CD14-positive monocyte (primary cell): ENCODE results near the gene KCNT1. TPM values are rescaled to one million over a fixed set of nuclear protein-coding genes. Genes with fewer than 3 reads are reported as not detected.

Experiments
- DNase-seq, 3 donors: peaks; one replicate each; pipeline ENCODE4 v3.0.0-alpha.2; 2011 to 2022
- H2AFZ ChIP-seq: 2 replicates; pipeline ENCODE4 v1.6.0; 2012; ENCODE audit warnings: mild to moderate bottlenecking, low read depth, low read length, inconsistent platforms; ENCODE audit not compliant: insufficient read depth, poor library complexity, severe bottlenecking
- H3K27ac ChIP-seq, 2 donors: 1 replicate in 1 of 2; 2 replicates in 1 of 2; pipeline ENCODE4 v1.5.1; 2012 to 2013; ENCODE audit warnings: low read length in 2 of 2, control low read depth in 1 of 2, inconsistent platforms in 1 of 2, low read depth in 1 of 2, mild to moderate bottlenecking in 1 of 2
- H3K27me3 ChIP-seq, 2 donors: one replicate each; pipeline versions ENCODE4 v1.6.0 to v1.6.1; 2011 to 2013; ENCODE audit warnings: low read length in 2 of 2; ENCODE audit not compliant: control insufficient read depth in 2 of 2, insufficient read depth in 2 of 2
- H3K36me3 ChIP-seq, 2 donors: replicated peaks in 1 of 2; 1 replicate in 1 of 2; 2 replicates in 1 of 2; pipeline versions ENCODE4 v1.5.1 to v1.6.1; 2012 to 2013; ENCODE audit warnings: low read length in 2 of 2, control low read depth in 1 of 2, inconsistent platforms in 1 of 2, mild to moderate bottlenecking in 1 of 2; ENCODE audit not compliant: insufficient read depth in 2 of 2, control insufficient read depth in 1 of 2
- H3K4me1 ChIP-seq, 2 donors: 1 replicate in 1 of 2; 2 replicates in 1 of 2; pipeline versions ENCODE4 v1.5.1 to v1.6.1; 2012 to 2013; ENCODE audit warnings: low read length in 2 of 2, control low read depth in 1 of 2, inconsistent platforms in 1 of 2, mild to moderate bottlenecking in 1 of 2, moderate library complexity in 1 of 2; ENCODE audit not compliant: insufficient read depth in 2 of 2, control insufficient read depth in 1 of 2
- H3K4me2 ChIP-seq: replicated peaks from 2 replicates; pipeline ENCODE3; 2012; ENCODE audit warnings: low read length, moderate library complexity, mild to moderate bottlenecking; ENCODE audit not compliant: poor library complexity, severe bottlenecking; ENCODE audit errors: extremely low read depth
- H3K4me3 ChIP-seq, 3 experiments: fragments of 200-600 bp in 1 of 3; sonication (generic) in 1 of 3; replicated peaks in 1 of 3; 1 replicate in 2 of 3; 2 replicates in 1 of 3; pipeline ENCODE4 v1.5.1; 2011 to 2013; ENCODE audit warnings: low read length in 3 of 3, mild to moderate bottlenecking in 3 of 3, control low read depth in 2 of 3, low read depth in 2 of 3, inconsistent platforms in 1 of 3, moderate library complexity in 1 of 3
- H3K79me2 ChIP-seq: 2 replicates; pipeline ENCODE4 v1.6.0; 2012; ENCODE audit warnings: mild to moderate bottlenecking, control low read depth, inconsistent platforms, low read length, moderate library complexity; ENCODE audit not compliant: insufficient read depth
- H3K9ac ChIP-seq: 2 replicates; pipeline ENCODE4 v1.6.0; 2017; ENCODE audit warnings: low read length, mild to moderate bottlenecking; ENCODE audit not compliant: insufficient read depth, poor library complexity, severe bottlenecking
- H3K9me3 ChIP-seq, 2 donors: replicated peaks in 1 of 2; 1 replicate in 1 of 2; 2 replicates in 1 of 2; pipeline versions ENCODE4 v1.5.1 to v1.6.1; 2012 to 2013; ENCODE audit warnings: low read length in 2 of 2, control low read depth in 1 of 2; ENCODE audit not compliant: control insufficient read depth in 1 of 2, insufficient read depth in 1 of 2
- H4K20me1 ChIP-seq: 2 replicates; pipeline ENCODE4 v1.6.0; 2012; ENCODE audit warnings: mild to moderate bottlenecking, low read length, control low read depth, moderate library complexity; ENCODE audit not compliant: insufficient read depth
- H3K27ac Mint-ChIP-seq, 7 donors: one replicate each; pipeline ENCODE4 v1.8.0; 2020; ENCODE audit warnings: mild to moderate bottlenecking in 7 of 7, mixed read lengths in 7 of 7, moderate library complexity in 6 of 7, inconsistent platforms in 2 of 7
- H3K27me3 Mint-ChIP-seq, 3 donors: one replicate each; pipeline ENCODE4 v1.8.0; 2021 to 2022; ENCODE audit warnings: low read depth in 3 of 3, mild to moderate bottlenecking in 3 of 3, mixed read lengths in 3 of 3, moderate library complexity in 3 of 3, inconsistent platforms in 1 of 3
- H3K36me3 Mint-ChIP-seq, 2 donors: one replicate each; pipeline ENCODE4 v1.8.0; 2020; ENCODE audit warnings: mixed read lengths in 2 of 2, inconsistent platforms in 1 of 2, mild to moderate bottlenecking in 1 of 2
- H3K4me1 Mint-ChIP-seq: one replicate; pipeline ENCODE4 v1.8.0; 2020; ENCODE audit warnings: mild to moderate bottlenecking, mixed read lengths
- H3K4me3 Mint-ChIP-seq, 2 donors: one replicate each; pipeline ENCODE4 v1.8.0; 2020; ENCODE audit warnings: mild to moderate bottlenecking in 2 of 2, mixed read lengths in 2 of 2, moderate library complexity in 1 of 2
- H3K9me3 Mint-ChIP-seq, 7 donors: one replicate each; pipeline ENCODE4 v1.8.0; 2020 to 2022; ENCODE audit warnings: mixed read lengths in 7 of 7, mild to moderate bottlenecking in 6 of 7, moderate library complexity in 6 of 7, inconsistent platforms in 2 of 7
- CTCF ChIP-seq: fragments of 200-600 bp; IDR thresholded peaks from one replicate; pipeline ENCODE4 v1.8.0; 2022; ENCODE audit warnings: antibody characterized with exemption, mild to moderate bottlenecking
- WGBS: methylation state at CpG from one replicate; pipeline ENCODE4 v1.1.5; 2013; ENCODE audit warnings: missing lambda C conversion rate; ENCODE audit not compliant: insufficient coverage; 5-methylcytosine and 5-hydroxymethylcytosine counted together
- intact Hi-C, 2 donors: fragments of 100-400 bp; cut with micrococcal nuclease; formaldehyde crosslinking; loops; one replicate each; pipeline versions ENCODE4 v1.15.0 to v1.15.1; 2023
- polyA plus RNA-seq, 3 donors: library from polyadenylated mRNA; depleted of rRNA in 1 of 3; unstranded in 2 of 3; stranded (reverse) in 1 of 3; fragments of 300-500 nt in 2 of 3; fragments of >200 nt in 1 of 3; fragmentation: Illumina TruSeq in 2 of 3; gene quantifications; 1 replicate in 2 of 3; 2 replicates in 1 of 3; pipeline ENCODE4 v1.2.3, GENCODE V29; 2012 to 2021

KCNT1 gene
- polyA plus RNA-seq, 3 donors = not detected

- no peaks in the 10 kb centered on the region for H3K4me1 Mint-ChIP-seq
- Histone ChIP-seq H3K27ac (no peak overlapping the region), H3K36me3 (no peaks in the 10 kb centered on the region), H3K79me2 (no peaks in the 10 kb centered on the region), H3K4me3 (no peak overlapping the region), H3K9me3 (no peaks in the 10 kb centered on the region), H2AFZ (no peak overlapping the region), H3K4me2 (no peak overlapping the region), H4K20me1 (no peaks in the 10 kb centered on the region), H3K9ac (no peak overlapping the region), H3K4me1 (no peaks in the 10 kb centered on the region), H3K27me3 (no peaks in the 10 kb centered on the region)
- no peak overlapping the region for H3K4me3 Mint-ChIP-seq
- intact Hi-C loops = no loop called here
- H3K36me3 Mint-ChIP-seq = no peaks in the 10 kb centered on the region
- WGBS = 90% methylated on average over 16 of the region's 16 CpGs
- peaks cover 0 to 6% (median 4%) of the 10 kb centered on the region in 3 donors for H3K27me3 Mint-ChIP-seq
- no peak for TF ChIP-seq CTCF
- DNase-seq = no peak
- H3K27ac Mint-ChIP-seq = no peak overlapping the region
- no peaks in the 10 kb centered on the region for H3K9me3 Mint-ChIP-seq
Observed at GRCh38 chr9:135780086-135780485, 78.1 kb downstream of the KCNT1 start.

GRCh38 chr9:135780626-135781025 is 78.6 kb downstream of the KCNT1 start:
- no peak overlapping the region for H3K27ac ChIP-seq
- H3K4me3 ChIP-seq = no peak overlapping the region
- no peak for TF ChIP-seq CTCF
- WGBS = 83% methylated on average over 21 of the region's 21 CpGs
- Mint-ChIP-seq H3K27ac (no peak overlapping the region), H3K4me3 (no peak overlapping the region), H3K4me1 (no peaks in the 10 kb centered on the region), H3K27me3 (peaks cover 0 to 6% (median 4%) of the 10 kb centered on the region in 3 donors), H3K36me3 (no peaks in the 10 kb centered on the region), H3K9me3 (no peaks in the 10 kb centered on the region)
- no peak overlapping the region for H3K9ac ChIP-seq
- no peaks in the 10 kb centered on the region for H4K20me1 ChIP-seq
- intact Hi-C loops = no loop called here
- DNase-seq = no peak
- H3K36me3 ChIP-seq = no peaks in the 10 kb centered on the region
- H3K27me3 ChIP-seq = no peaks in the 10 kb centered on the region
- H3K9me3 ChIP-seq = no peaks in the 10 kb centered on the region
- no peak overlapping the region for H3K4me2 ChIP-seq
- no peaks in the 10 kb centered on the region for H3K4me1 ChIP-seq
- H2AFZ ChIP-seq = no peak overlapping the region
- no peaks in the 10 kb centered on the region for H3K79me2 ChIP-seq
